Heart left ventricle (tissue), 13 donors: ENCODE data around the gene C10orf143.

Experiments
- POLR2A ChIP-seq, 2 donors: fragments of 450-650 bp; IDR thresholded peaks; one replicate each; pipeline ENCODE4 v1.6.1; 2017; ENCODE audit warnings: antibody characterized with exemption in 2 of 2, mild to moderate bottlenecking in 2 of 2, moderate library complexity in 2 of 2
- TF ChIP-seq, protein P1 (sequence below), 12 donors: fragments of 200-600 bp; sonication (generic) in 4 of 12; IDR thresholded peaks; one replicate each; pipeline versions ENCODE4 v1.5.0 to v1.8.0; 2018 to 2022; ENCODE audit warnings: antibody characterized with exemption in 12 of 12, mild to moderate bottlenecking in 5 of 12
- donor health status: ischemic (EF 13 %, LVEDD 7.1; RV severe dilation, severe dysfunction).
- donor health status: DM: no; HTN: yes; CAD: no.
- donor health status: DM: no; HTN: no; CAD: no.
- donor health status: ischemic (EF 25% LVEDD 6.9; RV normal size, moderate dysfunction).
- donor health status: ischemic (EF 25% LVEDD 5.7; RV mildly dilated, moderate dysfunction).
- donor health status: ischemic (EF 35%, LVEDD 5.7; RV mildly dilated, moderate dysfunction).
- donor health status: nonischemic (EF 11% LVEDD 7.7; RV severe dilation, severe dysfunction).
- donor health status: DM: yes; HTN: yes; CAD: no.
- donor health status: PGD.
- donor health status: ischemic (EF 29% LVEDD 5.4; RV normal size, mild dysfunction).
- donor health status: nonischemic (EF 23%, LVEDD 6.1; RV moderate dilation, normal function).

DNA sequence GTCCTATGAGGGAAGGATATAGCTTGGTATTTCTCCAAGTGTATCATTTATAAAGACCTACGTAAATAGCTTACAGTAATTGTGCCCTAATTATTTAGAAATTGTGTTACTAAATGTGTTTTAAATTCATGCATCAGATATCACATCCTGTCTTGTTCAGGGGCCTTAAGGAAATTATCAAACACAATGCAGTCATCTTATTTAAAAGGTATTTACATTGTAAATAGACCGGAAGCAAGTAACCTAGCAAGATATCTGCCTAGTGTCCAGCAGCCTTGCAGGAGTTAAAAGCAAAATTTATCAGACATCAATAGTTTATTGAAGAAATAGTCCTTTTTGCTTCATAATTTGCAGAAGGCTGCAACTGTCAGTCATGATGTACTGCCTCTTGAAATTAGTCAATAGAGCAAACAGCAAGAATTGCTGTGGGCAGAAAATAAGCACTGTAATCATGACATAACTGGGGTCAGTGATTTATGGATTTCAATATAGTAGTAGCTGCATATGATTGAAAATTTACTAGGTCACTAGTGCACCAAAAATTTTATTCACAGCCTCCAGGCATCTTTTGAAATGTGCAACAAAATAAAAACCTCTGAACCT lies 48.7 kb upstream of the C10orf143 start:
- TF ChIP-seq POLR2A (IDR thresholded peaks at IDR 0.05) = no peak
- TF ChIP-seq, protein P1, sequence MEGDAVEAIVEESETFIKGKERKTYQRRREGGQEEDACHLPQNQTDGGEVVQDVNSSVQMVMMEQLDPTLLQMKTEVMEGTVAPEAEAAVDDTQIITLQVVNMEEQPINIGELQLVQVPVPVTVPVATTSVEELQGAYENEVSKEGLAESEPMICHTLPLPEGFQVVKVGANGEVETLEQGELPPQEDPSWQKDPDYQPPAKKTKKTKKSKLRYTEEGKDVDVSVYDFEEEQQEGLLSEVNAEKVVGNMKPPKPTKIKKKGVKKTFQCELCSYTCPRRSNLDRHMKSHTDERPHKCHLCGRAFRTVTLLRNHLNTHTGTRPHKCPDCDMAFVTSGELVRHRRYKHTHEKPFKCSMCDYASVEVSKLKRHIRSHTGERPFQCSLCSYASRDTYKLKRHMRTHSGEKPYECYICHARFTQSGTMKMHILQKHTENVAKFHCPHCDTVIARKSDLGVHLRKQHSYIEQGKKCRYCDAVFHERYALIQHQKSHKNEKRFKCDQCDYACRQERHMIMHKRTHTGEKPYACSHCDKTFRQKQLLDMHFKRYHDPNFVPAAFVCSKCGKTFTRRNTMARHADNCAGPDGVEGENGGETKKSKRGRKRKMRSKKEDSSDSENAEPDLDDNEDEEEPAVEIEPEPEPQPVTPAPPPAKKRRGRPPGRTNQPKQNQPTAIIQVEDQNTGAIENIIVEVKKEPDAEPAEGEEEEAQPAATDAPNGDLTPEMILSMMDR (IDR thresholded peaks at IDR 0.05) = no peak
